SU-DHL-6 (cell line): ENCODE data around the gene GAS2L2.

ENCODE experiments used
- H2AFZ ChIP-seq: fragments of 200-600 bp; sonication (generic); 2 replicates; pipeline ENCODE4 v1.6.1; 2014; ENCODE audit warnings: low read depth, mild to moderate bottlenecking, moderate library complexity, mixed read lengths, antibody characterized with exemption, low read length; ENCODE audit not compliant: severe bottlenecking
- H3F3A ChIP-seq: fragments of 200-600 bp; shearing (Covaris generic); 2 replicates; pipeline ENCODE4 v1.6.0; 2016; ENCODE audit warnings: antibody characterized with exemption, mild to moderate bottlenecking; ENCODE audit not compliant: insufficient read depth
- H3K27ac ChIP-seq: fragments of 200-600 bp; sonication (generic); 2 replicates; pipeline ENCODE4 v1.5.1; 2016; ENCODE audit warnings: low read depth, mild to moderate bottlenecking, low read length, moderate library complexity, mixed read lengths
- H3K27me3 ChIP-seq: fragments of 200-600 bp; sonication (generic), shearing (Covaris generic); 2 replicates; pipeline ENCODE4 v1.6.0; 2014; ENCODE audit warnings: mild to moderate bottlenecking, low read length
- H3K36me3 ChIP-seq: fragments of 200-600 bp; sonication (generic); 2 replicates; pipeline ENCODE4 v1.6.1; 2014; ENCODE audit warnings: mild to moderate bottlenecking, low read length, mixed read lengths
- H3K4me2 ChIP-seq: fragments of 300-600, 200-600 bp; shearing (Covaris generic), sonication (generic); 2 replicates; pipeline ENCODE4 v1.6.0; 2014; ENCODE audit warnings: low read length, low read depth, mild to moderate bottlenecking; ENCODE audit not compliant: poor library complexity, severe bottlenecking
- H3K4me3 ChIP-seq: fragments of 200-600 bp; sonication (generic); 2 replicates; pipeline ENCODE4 v1.5.1; 2014; ENCODE audit warnings: antibody characterized with exemption, low read length, mild to moderate bottlenecking, mixed read lengths; ENCODE audit not compliant: insufficient read depth, poor library complexity, severe bottlenecking
- H3K79me2 ChIP-seq: fragments of 200-600 bp; sonication (generic); 2 replicates; pipeline ENCODE4 v1.6.1; 2014; ENCODE audit warnings: mild to moderate bottlenecking, low read length, moderate library complexity; ENCODE audit not compliant: insufficient read depth
- H3K9ac ChIP-seq: fragments of 200-600 bp; sonication (generic); 2 replicates; pipeline ENCODE4 v1.7.0; 2014; ENCODE audit warnings: mild to moderate bottlenecking, low read length
- H3K9me2 ChIP-seq: fragments of 200-600 bp; sonication (generic); replicated peaks from 2 replicates; pipeline ENCODE4 v1.6.1; 2014; ENCODE audit warnings: low read length; ENCODE audit not compliant: insufficient read depth
- H3K9me3 ChIP-seq: fragments of 200-600 bp; sonication (generic); 2 replicates; pipeline ENCODE4 v1.6.1; 2014; ENCODE audit warnings: low read length, mixed read lengths; ENCODE audit not compliant: insufficient read depth
- H4K20me1 ChIP-seq: fragments of 200-600 bp; sonication (generic); 2 replicates; pipeline ENCODE4 v1.6.1; 2014; ENCODE audit warnings: low read depth, mild to moderate bottlenecking, antibody characterized with exemption, low read length, moderate library complexity, mixed read lengths
- CTCF ChIP-seq: fragments of 200-600 bp; sonication (generic); IDR thresholded peaks from one replicate; pipeline ENCODE4 v1.5.1; 2017; ENCODE audit warnings: antibody characterized with exemption, mild to moderate bottlenecking, low read length, moderate library complexity; ENCODE audit not compliant: insufficient read depth, poor library complexity, severe bottlenecking
- EZH2phosphoT487 ChIP-seq: fragments of 200-600 bp; sonication (generic), shearing (Covaris generic); conservative IDR thresholded peaks from 2 replicates; pipeline ENCODE4 v1.6.1; 2018; ENCODE audit warnings: mild to moderate bottlenecking, antibody characterized with exemption, low read length, moderate library complexity, mixed read lengths

Gene GAS2L2

DNA sequence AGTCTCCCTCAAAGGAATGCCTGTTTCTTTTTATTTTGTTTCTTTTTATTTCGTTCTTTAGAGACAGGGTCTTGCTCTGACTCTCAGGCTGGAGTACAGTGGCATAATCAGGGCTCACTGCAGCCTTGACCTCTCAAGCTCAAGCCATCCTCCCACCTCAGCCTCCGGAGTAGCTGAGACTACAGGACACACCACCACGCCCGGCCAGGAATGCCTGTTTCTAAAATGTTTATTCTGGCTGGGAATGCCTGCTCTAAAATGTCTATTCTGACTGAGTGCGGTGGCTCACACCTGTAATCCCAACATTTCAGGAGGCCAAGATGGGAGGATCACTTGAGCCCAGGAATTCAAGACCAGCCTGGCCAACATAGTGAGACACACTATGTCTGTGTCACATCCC, 44.9 kb upstream of the GAS2L2 start:
- Histone ChIP-seq H3K36me3 (no peaks in the 10 kb centered on the region), H3K27me3 (no peaks in the 10 kb centered on the region), H3K9me3 (no peaks in the 10 kb centered on the region), H4K20me1 (no peaks in the 10 kb centered on the region), H3K79me2 (no peaks in the 10 kb centered on the region), H2AFZ (no peak overlapping the region), H3K9ac (no peak overlapping the region), H3F3A (no peaks in the 10 kb centered on the region), H3K4me3 (no peak overlapping the region), H3K27ac (no peak overlapping the region), H3K9me2 (no peaks in the 10 kb centered on the region), H3K4me2 (no peak overlapping the region)
- TF ChIP-seq CTCF (no peak), EZH2phosphoT487 (no peak)

- H3K9me2 ChIP-seq = no peaks in the 10 kb centered on the region
- H3K9me3 ChIP-seq = no peaks in the 10 kb centered on the region
- H3F3A ChIP-seq = no peaks in the 10 kb centered on the region
- H3K4me3 ChIP-seq = no peak overlapping the region
- TF ChIP-seq EZH2phosphoT487 (no peak), CTCF (no peak)
- no peak overlapping the region for H3K4me2 ChIP-seq
- no peak overlapping the region for H2AFZ ChIP-seq
- H3K36me3 ChIP-seq = no peaks in the 10 kb centered on the region
- no peaks in the 10 kb centered on the region for H3K79me2 ChIP-seq
- H3K27me3 ChIP-seq = no peaks in the 10 kb centered on the region
- H4K20me1 ChIP-seq = no peaks in the 10 kb centered on the region
- no peak overlapping the region for H3K27ac ChIP-seq
- H3K9ac ChIP-seq = no peak overlapping the region
These were observed 44.3 kb upstream of the GAS2L2 start for GRCh38 chr17:35797370-35797769.

DNA sequence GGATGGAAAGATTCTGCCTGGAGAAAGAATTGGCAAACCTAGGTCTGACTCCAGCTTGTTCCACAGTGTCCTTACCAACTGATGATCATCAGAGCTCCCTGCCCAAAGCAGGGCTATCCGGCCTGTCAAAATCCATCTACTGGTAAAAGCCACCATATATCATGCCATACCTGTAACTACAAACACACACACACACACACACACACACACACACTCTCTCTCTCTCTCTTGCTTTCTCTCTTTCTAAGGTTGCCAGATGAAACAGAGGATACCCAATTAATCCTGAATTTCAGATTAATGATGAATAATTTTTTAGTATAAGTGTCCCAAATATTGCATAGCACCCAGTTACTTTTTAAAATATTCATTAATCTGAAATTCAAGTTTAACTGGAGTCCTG, 43.9 kb upstream of the GAS2L2 start:
- TF ChIP-seq EZH2phosphoT487 = no peak
- no peak for TF ChIP-seq CTCF
- H3K79me2 ChIP-seq = no peaks in the 10 kb centered on the region
- H3F3A ChIP-seq = no peaks in the 10 kb centered on the region
- H3K27me3 ChIP-seq = no peaks in the 10 kb centered on the region
- no peak overlapping the region for H3K4me3 ChIP-seq
- H3K4me2 ChIP-seq = no peak overlapping the region
- no peaks in the 10 kb centered on the region for H3K9me3 ChIP-seq
- H3K9me2 ChIP-seq = no peaks in the 10 kb centered on the region
- no peak overlapping the region for H3K9ac ChIP-seq
- H2AFZ ChIP-seq = no peak overlapping the region
- H4K20me1 ChIP-seq = no peaks in the 10 kb centered on the region
- H3K27ac ChIP-seq = no peak overlapping the region
- H3K36me3 ChIP-seq = no peaks in the 10 kb centered on the region

DNA sequence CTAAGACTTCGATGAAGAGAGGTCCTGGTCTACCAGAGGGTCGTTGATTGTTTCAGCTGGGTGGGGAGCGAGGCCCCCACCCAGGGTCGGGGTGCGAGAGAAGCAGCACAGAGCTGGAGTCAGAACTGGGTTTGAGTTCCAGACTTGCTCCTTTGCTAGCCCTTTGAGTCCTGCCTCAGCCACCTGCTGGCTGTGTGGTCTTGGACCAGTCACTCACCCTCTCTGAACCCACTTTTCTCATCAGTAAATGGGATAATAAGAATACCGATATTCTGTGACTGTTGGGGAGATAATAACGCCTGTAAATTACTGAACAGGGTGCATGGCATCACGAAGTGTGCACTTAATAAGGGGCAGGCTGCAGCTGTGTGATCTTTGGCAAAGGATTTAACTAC, 42.8 kb upstream of the GAS2L2 start:
- H3K9me2 ChIP-seq = no peaks in the 10 kb centered on the region
- no peak overlapping the region for H3K4me2 ChIP-seq
- H3K9me3 ChIP-seq = no peaks in the 10 kb centered on the region
- no peak overlapping the region for H3K4me3 ChIP-seq
- no peaks in the 10 kb centered on the region for H3K36me3 ChIP-seq
- H2AFZ ChIP-seq = no peak overlapping the region
- no peaks in the 10 kb centered on the region for H3F3A ChIP-seq
- no peak overlapping the region for H3K9ac ChIP-seq
- TF ChIP-seq CTCF (no peak), EZH2phosphoT487 (no peak)
- H3K27me3 ChIP-seq = no peaks in the 10 kb centered on the region
- H3K79me2 ChIP-seq = no peaks in the 10 kb centered on the region
- H3K27ac ChIP-seq = no peak overlapping the region
- H4K20me1 ChIP-seq = no peaks in the 10 kb centered on the region
